WTC11 (cell line): ENCODE data around the gene LRRC74B. TPM values are rescaled to one million over a fixed set of nuclear protein-coding genes. Genes with fewer than 3 reads are reported as not detected.

ENCODE experiments used
- ATAC-seq: fragments of 200-7000 bp; cut with Tn5 transposase; 2 replicates; pipeline ENCODE4 v1.10.0; 2021; ENCODE audit warnings: mild to moderate bottlenecking, moderate library complexity
- CTCF ChIA-PET: fragments of 300-600 bp; sonication (Branson Sonifier 250); formaldehyde crosslinking; loops from one replicate; lab custom pipeline; 2021; ENCODE audit warnings: antibody characterized with exemption; lab: Charles Lee
- POLR2A ChIA-PET: fragments of 350-600 bp; sonication (Branson Sonifier 250); formaldehyde crosslinking; loops from one replicate; lab custom pipeline; 2021; ENCODE audit warnings: antibody characterized with exemption; lab: Charles Lee
- DNase-seq: peaks from one replicate; pipeline ENCODE4 v3.0.0; 2021; ENCODE audit warnings: low spot score
- H3K27ac Mint-ChIP-seq: 2 replicates; pipeline ENCODE4 v1.8.0; 2021; ENCODE audit warnings: mixed read lengths
- H3K27me3 Mint-ChIP-seq: 2 replicates; pipeline ENCODE4 v1.8.0; 2021; ENCODE audit warnings: low read depth, mild to moderate bottlenecking, moderate library complexity, mixed read lengths
- H3K36me3 Mint-ChIP-seq: 2 replicates; pipeline ENCODE4 v1.8.0; 2021; ENCODE audit warnings: mixed read lengths
- H3K4me1 Mint-ChIP-seq: 2 replicates; pipeline ENCODE4 v1.8.0; 2022; ENCODE audit warnings: mixed read lengths
- H3K4me3 Mint-ChIP-seq: 2 replicates; pipeline ENCODE4 v1.8.0; 2021; ENCODE audit warnings: mild to moderate bottlenecking, moderate library complexity, mixed read lengths
- H3K9me3 Mint-ChIP-seq: 2 replicates; pipeline ENCODE4 v1.8.0; 2021; ENCODE audit warnings: mixed read lengths
- ATF3 ChIP-seq: sonication (generic); formaldehyde crosslinking; conservative IDR thresholded peaks from 2 replicates; pipeline ENCODE4 v1.8.1; 2022; ENCODE audit warnings: mild to moderate bottlenecking, missing genetic modification reagents
- GTF2I ChIP-seq: fragments of 250-450 bp; sonication (Bioruptor Pico); conservative IDR thresholded peaks from 2 replicates; pipeline ENCODE4 v1.4.0; 2021; ENCODE audit warnings: mild to moderate bottlenecking
- NFATC4 ChIP-seq: fragments of 250-450 bp; sonication (Bioruptor Pico); IDR thresholded peaks from 2 replicates; pipeline ENCODE4 v1.9.0; 2021; ENCODE audit warnings: mild to moderate bottlenecking
- NR2C2 ChIP-seq: sonication (generic); formaldehyde crosslinking; IDR thresholded peaks from 2 replicates; pipeline ENCODE4 v1.8.0; 2022; ENCODE audit warnings: mild to moderate bottlenecking, missing genetic modification reagents
- PRRX2 ChIP-seq: fragments of 250-450 bp; sonication (Bioruptor Pico); IDR thresholded peaks from 2 replicates; pipeline ENCODE4 v1.8.0; 2021; ENCODE audit warnings: mild to moderate bottlenecking
- STAT6 ChIP-seq: sonication (generic); formaldehyde crosslinking; conservative IDR thresholded peaks from 2 replicates; pipeline ENCODE4 v1.8.1; 2023; ENCODE audit warnings: mild to moderate bottlenecking, low read depth, missing genetic modification reagents, moderate library complexity
- total RNA-seq: library from RNA; stranded (reverse); gene quantifications from 3 replicates; pipeline ENCODE4 v1.2.3, GENCODE V29; 2021
- TF ChIP-seq, protein P1 (sequence below): sonication (generic); formaldehyde crosslinking; IDR thresholded peaks from 2 replicates; pipeline ENCODE4 v1.8.1; 2023; ENCODE audit warnings: mild to moderate bottlenecking, missing genetic modification reagents, borderline replicate concordance
- TF ChIP-seq, protein P2 (sequence below): sonication (generic); formaldehyde crosslinking; IDR thresholded peaks from 2 replicates; pipeline ENCODE4 v1.8.1; 2022; ENCODE audit warnings: mild to moderate bottlenecking, missing genetic modification reagents, moderate library complexity, borderline replicate concordance
- TF ChIP-seq, protein P3 (sequence below): sonication (generic); formaldehyde crosslinking; IDR thresholded peaks from 2 replicates; pipeline ENCODE4 v1.8.1; 2023; ENCODE audit warnings: mild to moderate bottlenecking, missing genetic modification reagents, moderate library complexity
- TF ChIP-seq, protein P4 (sequence below): sonication (generic); formaldehyde crosslinking; IDR thresholded peaks from 2 replicates; pipeline ENCODE4 v1.8.1; 2023; ENCODE audit warnings: mild to moderate bottlenecking, missing genetic modification reagents

LRRC74B gene
- total RNA-seq, 1 experiment from 2014 or later, result not detected

DNA sequence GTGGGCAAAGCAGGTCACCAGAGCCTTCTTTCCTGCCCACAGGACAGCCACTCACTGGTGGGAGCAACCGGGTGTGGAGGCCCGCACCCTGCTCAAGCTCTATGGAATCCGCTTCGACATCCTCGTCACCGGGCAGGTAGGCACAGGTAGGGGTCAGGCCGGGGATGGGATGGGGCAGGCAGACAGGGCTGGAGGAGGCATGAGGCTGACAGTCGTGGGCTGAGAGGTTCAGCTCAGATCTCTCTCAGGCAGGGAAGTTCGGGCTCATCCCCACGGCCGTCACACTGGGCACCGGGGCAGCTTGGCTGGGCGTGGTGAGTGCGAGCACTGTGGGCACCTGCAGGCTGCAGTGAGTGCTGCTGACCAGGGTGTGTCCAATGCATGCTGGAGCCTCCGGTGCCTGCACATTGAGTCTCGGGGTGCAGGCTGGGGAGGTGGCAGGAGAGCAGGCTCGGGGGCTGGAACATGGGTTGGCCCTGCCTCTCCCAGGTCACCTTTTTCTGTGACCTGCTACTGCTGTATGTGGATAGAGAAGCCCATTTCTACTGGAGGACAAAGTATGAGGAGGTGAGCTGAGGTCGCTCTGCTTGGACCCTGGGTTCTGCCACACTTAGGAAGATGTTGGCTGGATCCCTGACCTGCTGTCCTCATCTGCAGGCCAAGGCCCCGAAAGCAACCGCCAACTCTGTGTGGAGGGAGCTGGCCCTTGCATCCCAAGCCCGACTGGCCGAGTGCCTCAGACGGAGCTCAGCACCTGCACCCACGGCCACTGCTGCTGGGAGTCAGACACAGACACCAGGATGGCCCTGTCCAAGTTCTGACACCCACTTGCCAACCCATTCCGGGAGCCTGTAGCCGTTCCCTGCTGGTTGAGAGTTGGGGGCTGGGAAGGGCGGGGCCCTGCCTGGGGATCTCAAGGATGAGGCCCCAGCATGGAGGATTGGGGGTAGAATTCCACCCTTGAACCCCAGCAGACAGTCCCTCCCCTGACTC, 19.7 kb upstream of the LRRC74B start:
- CTCF ChIA-PET, result interaction anchor here (3.5 kb wide), 1 partner anchor 77 kb away, joined by 13 read pairs; no protein-coding TSS in a partner anchor
- Mint-ChIP-seq H3K4me3 (no peak overlapping the region), H3K36me3 (no peaks in the 10 kb centered on the region), H3K27me3 (peaks cover 8% of the 10 kb centered on the region), H3K4me1 (peaks cover 6% of the 10 kb centered on the region), H3K27ac (no peak overlapping the region), H3K9me3 (no peaks in the 10 kb centered on the region)
- POLR2A ChIA-PET, result no interaction called here
- DNase-seq, result no peak
- no peak for ATAC-seq
- TF ChIP-seq, protein P1, sequence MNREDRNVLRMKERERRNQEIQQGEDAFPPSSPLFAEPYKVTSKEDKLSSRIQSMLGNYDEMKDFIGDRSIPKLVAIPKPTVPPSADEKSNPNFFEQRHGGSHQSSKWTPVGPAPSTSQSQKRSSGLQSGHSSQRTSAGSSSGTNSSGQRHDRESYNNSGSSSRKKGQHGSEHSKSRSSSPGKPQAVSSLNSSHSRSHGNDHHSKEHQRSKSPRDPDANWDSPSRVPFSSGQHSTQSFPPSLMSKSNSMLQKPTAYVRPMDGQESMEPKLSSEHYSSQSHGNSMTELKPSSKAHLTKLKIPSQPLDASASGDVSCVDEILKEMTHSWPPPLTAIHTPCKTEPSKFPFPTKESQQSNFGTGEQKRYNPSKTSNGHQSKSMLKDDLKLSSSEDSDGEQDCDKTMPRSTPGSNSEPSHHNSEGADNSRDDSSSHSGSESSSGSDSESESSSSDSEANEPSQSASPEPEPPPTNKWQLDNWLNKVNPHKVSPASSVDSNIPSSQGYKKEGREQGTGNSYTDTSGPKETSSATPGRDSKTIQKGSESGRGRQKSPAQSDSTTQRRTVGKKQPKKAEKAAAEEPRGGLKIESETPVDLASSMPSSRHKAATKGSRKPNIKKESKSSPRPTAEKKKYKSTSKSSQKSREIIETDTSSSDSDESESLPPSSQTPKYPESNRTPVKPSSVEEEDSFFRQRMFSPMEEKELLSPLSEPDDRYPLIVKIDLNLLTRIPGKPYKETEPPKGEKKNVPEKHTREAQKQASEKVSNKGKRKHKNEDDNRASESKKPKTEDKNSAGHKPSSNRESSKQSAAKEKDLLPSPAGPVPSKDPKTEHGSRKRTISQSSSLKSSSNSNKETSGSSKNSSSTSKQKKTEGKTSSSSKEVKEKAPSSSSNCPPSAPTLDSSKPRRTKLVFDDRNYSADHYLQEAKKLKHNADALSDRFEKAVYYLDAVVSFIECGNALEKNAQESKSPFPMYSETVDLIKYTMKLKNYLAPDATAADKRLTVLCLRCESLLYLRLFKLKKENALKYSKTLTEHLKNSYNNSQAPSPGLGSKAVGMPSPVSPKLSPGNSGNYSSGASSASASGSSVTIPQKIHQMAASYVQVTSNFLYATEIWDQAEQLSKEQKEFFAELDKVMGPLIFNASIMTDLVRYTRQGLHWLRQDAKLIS, result no peak
- TF ChIP-seq, protein P2, sequence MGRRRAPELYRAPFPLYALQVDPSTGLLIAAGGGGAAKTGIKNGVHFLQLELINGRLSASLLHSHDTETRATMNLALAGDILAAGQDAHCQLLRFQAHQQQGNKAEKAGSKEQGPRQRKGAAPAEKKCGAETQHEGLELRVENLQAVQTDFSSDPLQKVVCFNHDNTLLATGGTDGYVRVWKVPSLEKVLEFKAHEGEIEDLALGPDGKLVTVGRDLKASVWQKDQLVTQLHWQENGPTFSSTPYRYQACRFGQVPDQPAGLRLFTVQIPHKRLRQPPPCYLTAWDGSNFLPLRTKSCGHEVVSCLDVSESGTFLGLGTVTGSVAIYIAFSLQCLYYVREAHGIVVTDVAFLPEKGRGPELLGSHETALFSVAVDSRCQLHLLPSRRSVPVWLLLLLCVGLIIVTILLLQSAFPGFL (CRISPR knock-in tag), result no peak
- TF ChIP-seq NFATC4 (CRISPR knock-in tag) (no peak), NR2C2 (CRISPR knock-in tag) (no peak), PRRX2 (CRISPR knock-in tag) (no peak), STAT6 (CRISPR knock-in tag) (no peak), GTF2I (CRISPR knock-in tag) (no peak), ATF3 (CRISPR knock-in tag) (no peak)
- TF ChIP-seq, protein P3, sequence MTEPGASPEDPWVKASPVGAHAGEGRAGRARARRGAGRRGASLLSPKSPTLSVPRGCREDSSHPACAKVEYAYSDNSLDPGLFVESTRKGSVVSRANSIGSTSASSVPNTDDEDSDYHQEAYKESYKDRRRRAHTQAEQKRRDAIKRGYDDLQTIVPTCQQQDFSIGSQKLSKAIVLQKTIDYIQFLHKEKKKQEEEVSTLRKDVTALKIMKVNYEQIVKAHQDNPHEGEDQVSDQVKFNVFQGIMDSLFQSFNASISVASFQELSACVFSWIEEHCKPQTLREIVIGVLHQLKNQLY (CRISPR knock-in tag), result no peak
- TF ChIP-seq, protein P4, sequence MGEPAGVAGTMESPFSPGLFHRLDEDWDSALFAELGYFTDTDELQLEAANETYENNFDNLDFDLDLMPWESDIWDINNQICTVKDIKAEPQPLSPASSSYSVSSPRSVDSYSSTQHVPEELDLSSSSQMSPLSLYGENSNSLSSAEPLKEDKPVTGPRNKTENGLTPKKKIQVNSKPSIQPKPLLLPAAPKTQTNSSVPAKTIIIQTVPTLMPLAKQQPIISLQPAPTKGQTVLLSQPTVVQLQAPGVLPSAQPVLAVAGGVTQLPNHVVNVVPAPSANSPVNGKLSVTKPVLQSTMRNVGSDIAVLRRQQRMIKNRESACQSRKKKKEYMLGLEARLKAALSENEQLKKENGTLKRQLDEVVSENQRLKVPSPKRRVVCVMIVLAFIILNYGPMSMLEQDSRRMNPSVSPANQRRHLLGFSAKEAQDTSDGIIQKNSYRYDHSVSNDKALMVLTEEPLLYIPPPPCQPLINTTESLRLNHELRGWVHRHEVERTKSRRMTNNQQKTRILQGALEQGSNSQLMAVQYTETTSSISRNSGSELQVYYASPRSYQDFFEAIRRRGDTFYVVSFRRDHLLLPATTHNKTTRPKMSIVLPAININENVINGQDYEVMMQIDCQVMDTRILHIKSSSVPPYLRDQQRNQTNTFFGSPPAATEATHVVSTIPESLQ (CRISPR knock-in tag), result no peak
- TF ChIP-seq, all 79 proteins: peak for 0
